ENCODE measurements around the gene SERPINF2.
"Not testable (repeated sequence)": the region's sequence is repeated elsewhere in the genome, so short reads cannot be mapped to it uniquely, and the experiment has no call there.

The SERPINF2 gene

GRCh38 chr17:1742371-1743087 lies at the start of gene SERPINF2:
Gene SERPINF2 (plus strand): TSS chr17:1742871. CDS start chr17:1744996, 2,125 bp downstream.
- DNase-seq = no peak

- no peak for DNase-seq
These were observed 49.3 kb upstream of the SERPINF2 start for GRCh38 chr17:1693339-1693738.

GRCh38 chr17:1695365-1695764 lies 47.3 kb upstream of the SERPINF2 start:
- DNase-seq = no peak

GRCh38 chr17:1697681-1698080 lies 45.0 kb upstream of the SERPINF2 start:
- DNase-seq = no peak

- DNase-seq = not testable (repeated sequence)
These were observed 42.8 kb upstream of the SERPINF2 start for GRCh38 chr17:1699891-1700290.

DNA sequence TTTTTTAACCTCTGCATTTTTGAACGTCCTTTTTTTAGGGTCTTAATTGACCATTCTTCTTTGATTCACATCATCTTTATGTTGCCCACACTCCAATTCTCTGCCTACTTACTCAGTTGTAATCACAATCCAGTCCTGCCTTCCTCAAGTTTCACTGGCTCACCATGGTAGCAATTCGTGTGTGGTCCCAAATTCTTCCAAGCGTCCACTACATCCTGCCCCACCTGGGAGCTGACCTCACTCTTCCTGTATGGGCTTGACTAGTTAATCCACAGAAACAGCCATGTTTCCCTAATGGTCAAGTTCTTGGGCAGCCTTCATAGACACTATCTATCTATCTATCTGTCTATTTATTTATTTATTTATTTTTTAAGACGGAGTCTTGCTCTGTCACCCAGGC lies 39.6 kb upstream of the SERPINF2 start:
- DNase-seq = no peak

GRCh38 chr17:1705004-1705403 lies 37.7 kb upstream of the SERPINF2 start:
- DNase-seq = no peak

DNA sequence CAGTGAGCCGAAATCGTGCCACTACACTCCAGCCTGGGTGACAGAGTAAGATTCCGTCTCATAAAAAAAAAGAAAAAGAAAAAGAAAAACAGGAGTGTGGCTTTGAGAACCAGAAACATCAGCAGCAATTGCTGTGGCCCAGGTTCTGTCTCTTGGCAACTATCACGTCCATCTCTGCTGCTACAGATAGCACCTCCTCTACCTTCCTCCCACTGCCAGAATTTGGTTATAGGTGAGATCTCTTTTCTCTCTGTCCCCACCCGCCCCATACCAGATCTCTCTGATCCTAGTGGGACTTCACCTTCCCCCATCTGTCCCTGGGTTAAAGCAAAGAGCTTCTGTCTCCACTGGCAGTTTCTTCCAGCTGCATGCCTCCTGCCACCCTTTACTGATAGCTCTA lies 35.6 kb upstream of the SERPINF2 start:
- DNase-seq = no peak

- DNase-seq = not testable (repeated sequence)
These were observed 33.8 kb upstream of the SERPINF2 start for GRCh38 chr17:1708791-1709346.

DNA sequence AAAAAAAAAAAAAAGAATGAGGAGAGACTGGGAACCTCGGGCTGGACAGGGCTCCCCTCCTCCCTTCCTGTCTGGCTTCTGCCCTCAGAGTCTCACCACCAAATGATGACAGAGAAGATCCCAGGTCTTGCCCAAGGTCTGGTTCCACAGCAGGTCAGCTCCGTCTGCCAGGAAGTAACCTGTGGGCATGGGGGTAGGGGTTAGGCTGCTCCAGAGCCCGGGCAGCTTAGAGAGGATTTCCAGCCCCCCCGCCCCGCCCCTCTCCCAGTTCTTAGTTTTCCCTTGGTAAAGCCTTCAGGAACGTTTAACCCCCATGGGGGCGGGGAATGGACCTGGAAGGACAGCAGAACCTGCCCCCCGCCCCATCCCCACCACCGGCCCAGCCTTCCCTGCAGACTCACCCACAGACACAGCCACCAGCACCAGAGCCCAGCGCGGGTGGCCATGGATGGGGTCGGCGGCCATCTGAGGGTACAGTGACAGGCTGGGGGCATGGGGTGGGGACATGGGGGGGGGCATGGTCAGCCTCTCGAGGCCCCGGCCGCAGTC lies 33.2 kb upstream of the SERPINF2 start:
- DNase-seq = peak in 1 of 2 donors; percentile 39

- DNase-seq = peak; percentile 45 to 49
These were observed 32.5 kb upstream of the SERPINF2 start, which contains the start of gene TLCD2 for GRCh38 chr17:1709971-1710806. Gene TLCD2 (minus strand): TSS chr17:1710377. CDS start chr17:1710242, 135 bp downstream.

- DNase-seq = no peak
These were observed 31.7 kb upstream of the SERPINF2 start for GRCh38 chr17:1710807-1711553.

DNA sequence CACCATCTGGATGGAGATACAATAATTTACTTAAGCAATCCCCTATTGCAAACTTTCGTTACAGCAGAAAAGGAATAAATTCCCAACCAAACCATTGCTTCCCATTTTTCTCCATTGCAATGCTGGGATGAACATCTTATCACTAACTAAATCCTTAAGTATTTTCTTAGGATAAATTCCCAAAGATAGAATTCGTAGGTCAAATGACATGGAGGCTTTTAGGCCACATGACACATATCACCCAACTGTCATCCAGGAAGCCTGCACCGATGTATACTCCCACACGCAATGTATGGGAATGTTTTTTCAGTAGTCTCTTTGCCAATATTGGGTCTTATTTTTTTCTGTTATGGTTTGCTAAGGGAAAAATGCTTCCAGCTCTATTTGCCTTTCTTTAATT lies 30.9 kb upstream of the SERPINF2 start:
- no peak for DNase-seq

DNA sequence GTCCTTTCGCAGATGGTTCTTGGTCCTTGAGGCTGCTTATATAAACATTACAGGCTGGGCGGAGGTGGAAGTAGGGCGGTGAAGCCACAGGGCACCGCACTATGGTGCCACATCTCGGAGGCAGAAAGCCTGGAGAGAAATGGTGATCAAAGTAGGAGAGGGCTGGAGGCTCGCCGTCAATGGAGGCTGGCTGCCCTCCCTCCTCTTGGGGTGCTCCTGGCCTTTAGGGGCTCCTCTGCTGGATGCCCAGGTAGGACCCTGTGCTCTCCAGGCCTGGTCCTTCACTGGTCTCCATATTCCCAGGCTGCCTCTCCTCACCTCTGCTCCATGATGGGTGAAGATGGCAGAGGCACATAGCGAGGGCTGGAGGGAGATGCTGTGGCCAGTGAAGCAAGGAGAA lies 30.4 kb upstream of the SERPINF2 start:
- DNase-seq = no peak

- DNase-seq = no peak
These were observed 29.4 kb upstream of the SERPINF2 start for GRCh38 chr17:1713160-1713877.

DNA sequence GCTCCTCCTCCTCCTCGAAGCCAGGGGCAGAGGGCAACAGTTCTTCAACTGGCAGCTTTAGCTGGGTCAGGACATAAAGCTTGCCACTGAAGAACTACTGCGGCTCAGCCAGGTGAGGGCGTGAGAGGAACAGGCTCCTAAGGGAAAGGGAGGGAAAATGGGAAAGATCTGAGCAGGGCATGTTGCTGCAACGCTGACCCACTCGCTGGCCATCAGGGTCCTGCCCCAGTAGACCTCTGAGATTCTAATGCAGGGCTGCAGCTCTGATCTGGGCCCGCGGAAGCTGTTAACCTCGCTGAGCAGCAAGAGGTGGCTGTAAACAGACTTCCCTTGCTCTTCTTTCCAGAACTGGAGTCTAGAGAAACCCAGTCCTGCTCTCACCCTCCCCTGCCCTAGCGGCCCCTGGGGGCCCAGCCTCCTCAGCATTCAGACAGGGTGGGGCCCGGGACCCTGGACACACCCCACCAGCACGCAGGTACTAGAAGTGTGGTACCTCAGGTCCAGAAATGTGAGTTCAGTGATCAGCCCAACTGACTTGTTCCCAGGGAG lies 28.7 kb upstream of the SERPINF2 start:
- DNase-seq = no peak

DNA sequence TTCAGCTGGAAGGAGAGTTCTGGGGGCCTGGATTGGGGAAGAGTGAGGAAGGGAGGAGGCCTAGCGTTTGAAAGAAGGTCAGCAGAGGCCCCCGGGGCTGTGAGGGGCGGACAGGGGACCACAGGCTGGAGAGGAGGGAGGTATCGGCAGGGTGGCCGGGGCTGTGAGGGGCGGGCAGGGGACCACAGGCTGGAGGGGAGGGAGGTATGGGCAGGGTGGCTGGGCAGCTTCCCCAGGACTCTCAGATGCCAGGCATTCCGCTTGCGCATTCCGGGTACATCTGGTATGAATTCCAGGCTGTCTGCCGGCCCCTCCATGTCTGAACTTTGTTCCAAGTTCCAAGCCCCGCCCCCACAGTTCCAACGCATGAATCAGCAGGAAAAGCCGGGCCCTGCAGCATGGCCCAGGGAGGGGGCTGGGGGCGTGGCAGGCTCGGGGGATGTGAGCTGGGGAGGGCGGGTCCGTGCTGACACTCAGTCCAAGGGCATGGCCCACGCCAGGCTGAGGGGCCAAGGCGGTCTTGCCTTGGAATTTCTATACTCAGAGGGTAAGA lies 28.2 kb upstream of the SERPINF2 start:
- peak; percentile 75 to 89 for DNase-seq

- peak; percentile 65 to 71 for DNase-seq
These were observed 27.5 kb upstream of the SERPINF2 start for GRCh38 chr17:1714980-1715802.

DNA sequence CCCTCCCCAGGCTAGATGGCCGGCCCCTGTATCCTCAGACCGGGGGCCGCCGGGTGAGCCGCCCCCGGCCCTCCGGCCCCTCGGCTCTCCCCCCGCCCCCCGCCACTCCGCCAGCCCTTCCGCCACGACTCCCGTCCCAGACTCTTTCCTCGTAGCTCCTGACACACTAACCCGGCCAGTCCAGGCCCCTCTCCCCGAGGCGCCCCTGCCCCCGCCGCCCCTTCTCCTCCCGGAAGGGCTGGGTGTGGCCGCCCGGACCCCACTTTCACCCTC lies 26.9 kb upstream of the SERPINF2 start:
- DNase-seq = no peak

GRCh38 chr17:1716076-1716911 lies 26.4 kb upstream of the SERPINF2 start:
- peak; percentile 99 to 100 for DNase-seq

All from inflammatory macrophage treated with lipopolysaccharide for 1 hour (primary cell).